Neural cell (in vitro differentiated cells): ENCODE data around the gene THRB. TPM values are rescaled to one million over a fixed set of nuclear protein-coding genes. Genes with fewer than 3 reads are reported as not detected.

Experiments
- H2AFZ ChIP-seq: fragments of 200-600, 300-800 bp; sonication (generic), shearing (Covaris generic); 2 replicates; pipeline ENCODE4 v1.6.0; 2014; ENCODE audit warnings: low read depth, mild to moderate bottlenecking, antibody characterized with exemption, low read length, moderate library complexity
- H3F3A ChIP-seq: fragments of 200-600 bp; shearing (Covaris generic); 2 replicates; pipeline ENCODE4 v1.6.1; 2016; ENCODE audit warnings: mild to moderate bottlenecking, moderate library complexity, mixed read lengths, antibody characterized with exemption, low read length; ENCODE audit not compliant: insufficient read depth, poor library complexity, severe bottlenecking
- H3K27ac ChIP-seq: fragments of 200-600, 300-800 bp; sonication (generic), shearing (Covaris generic); 2 replicates; pipeline ENCODE4 v1.5.1; 2014; ENCODE audit warnings: mild to moderate bottlenecking, low read length, moderate library complexity
- H3K27me3 ChIP-seq: fragments of 300-800, 200-600 bp; sonication (generic), shearing (Covaris generic); 2 replicates; pipeline ENCODE4 v1.6.0; 2014; ENCODE audit warnings: mild to moderate bottlenecking, low read depth, low read length, moderate library complexity; ENCODE audit not compliant: insufficient read depth
- H3K36me3 ChIP-seq: fragments of 300-800, 200-600 bp; sonication (generic), shearing (Covaris generic); 2 replicates; pipeline ENCODE4 v1.5.1; 2014; ENCODE audit warnings: mild to moderate bottlenecking, antibody characterized with exemption, low read length, moderate library complexity; ENCODE audit not compliant: insufficient read depth
- H3K4me2 ChIP-seq: fragments of 300-800, 200-600 bp; sonication (generic), shearing (Covaris generic); 2 replicates; pipeline ENCODE4 v1.6.0; 2014; ENCODE audit warnings: mild to moderate bottlenecking, low read length
- H3K4me3 ChIP-seq: fragments of 300-800, 200-600 bp; sonication (generic), shearing (Covaris generic); 2 replicates; pipeline ENCODE4 v1.5.1; 2014; ENCODE audit warnings: mild to moderate bottlenecking, low read length, moderate library complexity
- H3K79me2 ChIP-seq: fragments of 200-600 bp; shearing (Covaris generic); replicated peaks from 2 replicates; pipeline ENCODE4 v1.6.0; 2014; ENCODE audit warnings: mild to moderate bottlenecking, low read length, moderate library complexity; ENCODE audit not compliant: insufficient read depth
- H3K9ac ChIP-seq: fragments of 300-800, 200-600 bp; sonication (generic), shearing (Covaris generic); 2 replicates; pipeline ENCODE4 v1.6.1; 2016; ENCODE audit warnings: mild to moderate bottlenecking, low read length, mixed read lengths
- H3K9me2 ChIP-seq: fragments of 200-600 bp; shearing (Covaris generic); 2 replicates; pipeline ENCODE4 v1.6.1; 2016; ENCODE audit warnings: mild to moderate bottlenecking, low read length, mixed read lengths; ENCODE audit not compliant: insufficient read depth
- H3K9me3 ChIP-seq: fragments of 200-600, 300-800 bp; sonication (generic), shearing (Covaris generic); 2 replicates; pipeline ENCODE4 v1.6.1; 2016; ENCODE audit warnings: mild to moderate bottlenecking, mixed run types, low read length, moderate library complexity, mixed read lengths
- H4K20me1 ChIP-seq: fragments of 200-600 bp; shearing (Covaris generic); 2 replicates; pipeline ENCODE4 v1.6.1; 2016; ENCODE audit warnings: mild to moderate bottlenecking, mixed run types; ENCODE audit not compliant: insufficient read depth
- CTCF ChIP-seq: fragments of 450-650 bp; IDR thresholded peaks from 2 replicates; pipeline ENCODE4 v1.5.1; 2014; ENCODE audit warnings: antibody characterized with exemption, mild to moderate bottlenecking, moderate library complexity; ENCODE audit not compliant: poor library complexity, severe bottlenecking
- EP300 ChIP-seq: fragments of 450-650 bp; conservative IDR thresholded peaks from 2 replicates; pipeline ENCODE4 v1.6.1; 2014; ENCODE audit warnings: antibody characterized with exemption, mild to moderate bottlenecking, moderate library complexity; ENCODE audit not compliant: poor library complexity, severe bottlenecking
- EZH2 ChIP-seq: fragments of 200-600, 300-800 bp; shearing (Covaris generic), sonication (generic); IDR thresholded peaks from 2 replicates; pipeline ENCODE4 v1.6.1; 2014; ENCODE audit warnings: antibody characterized with exemption, low read length, borderline replicate concordance, mild to moderate bottlenecking; ENCODE audit not compliant: insufficient read depth, poor library complexity, severe bottlenecking
- MXI1 ChIP-seq: fragments of 450-650 bp; conservative IDR thresholded peaks from 2 replicates; pipeline ENCODE4 v1.6.1; 2014; ENCODE audit warnings: antibody characterized with exemption, mild to moderate bottlenecking; ENCODE audit not compliant: poor library complexity, severe bottlenecking
- POLR2AphosphoS5 ChIP-seq: IDR thresholded peaks from 2 replicates; pipeline ENCODE4 v1.6.1; 2012
- RAD21 ChIP-seq: fragments of 450-650 bp; conservative IDR thresholded peaks from 2 replicates; pipeline ENCODE4 v1.6.1; 2014; ENCODE audit warnings: antibody characterized with exemption, mild to moderate bottlenecking, moderate library complexity
- SMC3 ChIP-seq: fragments of 450-650 bp; conservative IDR thresholded peaks from 2 replicates; pipeline ENCODE4 v1.6.1; 2014; ENCODE audit warnings: antibody characterized with exemption, mild to moderate bottlenecking, moderate library complexity; ENCODE audit not compliant: poor library complexity
- TAF1 ChIP-seq: IDR thresholded peaks from 2 replicates; pipeline ENCODE4 v1.6.1; 2012; ENCODE audit warnings: low read depth
- polyA plus RNA-seq: library from polyadenylated mRNA; depleted of rRNA; stranded (reverse); fragments of >200 nt; gene quantifications from 2 replicates; pipeline ENCODE4 v1.2.3, GENCODE V29; 2014
- TF ChIP-seq, protein P1 (sequence below): IDR thresholded peaks from 2 replicates; pipeline ENCODE4 v1.6.1; 2012; ENCODE audit warnings: borderline replicate concordance

The THRB gene
- polyA plus RNA-seq, 1 donor from 2014 or later = 1.7 TPM

GRCh38 chr3:24359102-24359501 is 135.5 kb downstream of the THRB start:
- no peaks in the 10 kb centered on the region for H3K36me3 ChIP-seq
- H3K27ac ChIP-seq = no peak overlapping the region

GRCh38 chr3:24357635-24358034 is 137.0 kb downstream of the THRB start:
- H3K27me3 ChIP-seq = no peaks in the 10 kb centered on the region
- TF ChIP-seq CTCF (no peak), TAF1 (no peak), POLR2AphosphoS5 (no peak), RAD21 (no peak), EP300 (no peak), SMC3 (no peak), MXI1 (no peak), EZH2 (no peak)
- TF ChIP-seq, protein P1, sequence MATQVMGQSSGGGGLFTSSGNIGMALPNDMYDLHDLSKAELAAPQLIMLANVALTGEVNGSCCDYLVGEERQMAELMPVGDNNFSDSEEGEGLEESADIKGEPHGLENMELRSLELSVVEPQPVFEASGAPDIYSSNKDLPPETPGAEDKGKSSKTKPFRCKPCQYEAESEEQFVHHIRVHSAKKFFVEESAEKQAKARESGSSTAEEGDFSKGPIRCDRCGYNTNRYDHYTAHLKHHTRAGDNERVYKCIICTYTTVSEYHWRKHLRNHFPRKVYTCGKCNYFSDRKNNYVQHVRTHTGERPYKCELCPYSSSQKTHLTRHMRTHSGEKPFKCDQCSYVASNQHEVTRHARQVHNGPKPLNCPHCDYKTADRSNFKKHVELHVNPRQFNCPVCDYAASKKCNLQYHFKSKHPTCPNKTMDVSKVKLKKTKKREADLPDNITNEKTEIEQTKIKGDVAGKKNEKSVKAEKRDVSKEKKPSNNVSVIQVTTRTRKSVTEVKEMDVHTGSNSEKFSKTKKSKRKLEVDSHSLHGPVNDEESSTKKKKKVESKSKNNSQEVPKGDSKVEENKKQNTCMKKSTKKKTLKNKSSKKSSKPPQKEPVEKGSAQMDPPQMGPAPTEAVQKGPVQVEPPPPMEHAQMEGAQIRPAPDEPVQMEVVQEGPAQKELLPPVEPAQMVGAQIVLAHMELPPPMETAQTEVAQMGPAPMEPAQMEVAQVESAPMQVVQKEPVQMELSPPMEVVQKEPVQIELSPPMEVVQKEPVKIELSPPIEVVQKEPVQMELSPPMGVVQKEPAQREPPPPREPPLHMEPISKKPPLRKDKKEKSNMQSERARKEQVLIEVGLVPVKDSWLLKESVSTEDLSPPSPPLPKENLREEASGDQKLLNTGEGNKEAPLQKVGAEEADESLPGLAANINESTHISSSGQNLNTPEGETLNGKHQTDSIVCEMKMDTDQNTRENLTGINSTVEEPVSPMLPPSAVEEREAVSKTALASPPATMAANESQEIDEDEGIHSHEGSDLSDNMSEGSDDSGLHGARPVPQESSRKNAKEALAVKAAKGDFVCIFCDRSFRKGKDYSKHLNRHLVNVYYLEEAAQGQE = no peak
- H3K9me2 ChIP-seq = no peaks in the 10 kb centered on the region
- no peaks in the 10 kb centered on the region for H3K9me3 ChIP-seq
- no peaks in the 10 kb centered on the region for H3K79me2 ChIP-seq
- no peak overlapping the region for H3K4me3 ChIP-seq
- H2AFZ ChIP-seq = no peak overlapping the region
- no peaks in the 10 kb centered on the region for H3F3A ChIP-seq
- no peaks in the 10 kb centered on the region for H3K36me3 ChIP-seq
- H3K9ac ChIP-seq = no peak overlapping the region
- no peak overlapping the region for H3K27ac ChIP-seq
- H3K4me2 ChIP-seq = no peak overlapping the region
- no peaks in the 10 kb centered on the region for H4K20me1 ChIP-seq

More at GRCh38 chr3:24359102-24359501, 135.5 kb downstream of the THRB start:
- no peaks in the 10 kb centered on the region for H3K9me2 ChIP-seq
- H3K27me3 ChIP-seq = no peaks in the 10 kb centered on the region
- no peaks in the 10 kb centered on the region for H3F3A ChIP-seq
- H3K79me2 ChIP-seq = no peaks in the 10 kb centered on the region
- no peak overlapping the region for H3K4me2 ChIP-seq
- H4K20me1 ChIP-seq = no peaks in the 10 kb centered on the region
- no peak for TF ChIP-seq CTCF
- TF ChIP-seq EZH2 = no peak
- no peak for TF ChIP-seq RAD21
- TF ChIP-seq POLR2AphosphoS5 = no peak
- no peak for TF ChIP-seq MXI1
- TF ChIP-seq, protein P1 = no peak
- no peak for TF ChIP-seq EP300
- TF ChIP-seq SMC3 = no peak
- TF ChIP-seq TAF1 = no peak
- no peak overlapping the region for H2AFZ ChIP-seq
- H3K4me3 ChIP-seq = no peak overlapping the region
- H3K9me3 ChIP-seq = no peaks in the 10 kb centered on the region
- H3K9ac ChIP-seq = no peak overlapping the region
